WERI-Rb-1 (cell line): Measurements from ENCODE around the gene GRIP1.

Experiments used
- DNase-seq: peaks from one replicate; pipeline ENCODE4 v3.0.0-alpha.2; 2020
- H3K27ac ChIP-seq: fragments of 250-450 bp; sonication (Bioruptor Pico); 2 replicates; pipeline ENCODE4 v1.5.1; 2020; ENCODE audit warnings: mild to moderate bottlenecking, moderate library complexity
- H3K27me3 ChIP-seq: fragments of 250-450 bp; sonication (Bioruptor Pico); 2 replicates; pipeline ENCODE4 v1.5.1; 2021; ENCODE audit warnings: mild to moderate bottlenecking, low read depth, moderate library complexity; ENCODE audit not compliant: insufficient read depth, severe bottlenecking
- H3K36me3 ChIP-seq: fragments of 250-450 bp; sonication (Bioruptor Pico); 2 replicates; pipeline ENCODE4 v1.5.1; 2020; ENCODE audit warnings: mild to moderate bottlenecking, moderate library complexity
- H3K4me3 ChIP-seq: 2 replicates; pipeline ENCODE4 v1.5.1; 2011; ENCODE audit warnings: low read depth, mild to moderate bottlenecking, control low read depth, low read length
- H3K9me3 ChIP-seq: fragments of 250-450 bp; sonication (Bioruptor Pico); 2 replicates; pipeline ENCODE4 v1.5.1; 2021; ENCODE audit warnings: mild to moderate bottlenecking, moderate library complexity; ENCODE audit not compliant: severe bottlenecking
- TF ChIP-seq, protein P1 (sequence below): IDR thresholded peaks from 2 replicates; pipeline ENCODE4 v1.5.1; 2011; ENCODE audit warnings: low read depth, mild to moderate bottlenecking, control low read depth, inconsistent platforms, low read length

GRIP1 gene

GRCh38 chr12:66612090-66612775, 66.6 kb downstream of the GRIP1 start:
- no peaks in the 10 kb centered on the region for H3K27me3 ChIP-seq

DNA sequence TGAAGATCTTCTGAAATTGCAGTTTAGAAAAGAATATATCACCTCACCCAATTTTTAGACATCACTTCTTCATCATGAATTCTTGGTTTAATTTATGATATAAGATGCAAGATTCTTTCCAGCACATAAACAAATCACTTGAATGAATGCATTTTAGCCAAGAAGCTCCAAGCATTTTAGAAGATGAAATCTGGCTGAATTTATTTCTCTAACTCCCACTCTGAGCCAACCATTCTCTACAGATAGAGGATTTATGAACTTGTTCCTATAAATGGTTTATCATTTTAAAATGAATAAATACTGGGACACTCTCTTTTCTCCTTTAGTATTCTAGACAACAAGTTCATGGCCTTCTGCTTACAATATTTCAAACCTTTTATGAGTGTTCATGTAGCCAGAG, 71.7 kb downstream of the GRIP1 start:
- DNase-seq: no peak
- Histone ChIP-seq H3K27ac (no peak overlapping the region), H3K9me3 (no peaks in the 10 kb centered on the region), H3K36me3 (no peaks in the 10 kb centered on the region), H3K27me3 (no peaks in the 10 kb centered on the region), H3K4me3 (no peak overlapping the region)
- TF ChIP-seq, protein P1, sequence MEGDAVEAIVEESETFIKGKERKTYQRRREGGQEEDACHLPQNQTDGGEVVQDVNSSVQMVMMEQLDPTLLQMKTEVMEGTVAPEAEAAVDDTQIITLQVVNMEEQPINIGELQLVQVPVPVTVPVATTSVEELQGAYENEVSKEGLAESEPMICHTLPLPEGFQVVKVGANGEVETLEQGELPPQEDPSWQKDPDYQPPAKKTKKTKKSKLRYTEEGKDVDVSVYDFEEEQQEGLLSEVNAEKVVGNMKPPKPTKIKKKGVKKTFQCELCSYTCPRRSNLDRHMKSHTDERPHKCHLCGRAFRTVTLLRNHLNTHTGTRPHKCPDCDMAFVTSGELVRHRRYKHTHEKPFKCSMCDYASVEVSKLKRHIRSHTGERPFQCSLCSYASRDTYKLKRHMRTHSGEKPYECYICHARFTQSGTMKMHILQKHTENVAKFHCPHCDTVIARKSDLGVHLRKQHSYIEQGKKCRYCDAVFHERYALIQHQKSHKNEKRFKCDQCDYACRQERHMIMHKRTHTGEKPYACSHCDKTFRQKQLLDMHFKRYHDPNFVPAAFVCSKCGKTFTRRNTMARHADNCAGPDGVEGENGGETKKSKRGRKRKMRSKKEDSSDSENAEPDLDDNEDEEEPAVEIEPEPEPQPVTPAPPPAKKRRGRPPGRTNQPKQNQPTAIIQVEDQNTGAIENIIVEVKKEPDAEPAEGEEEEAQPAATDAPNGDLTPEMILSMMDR: no peak

More at GRCh38 chr12:66612090-66612775, 66.6 kb downstream of the GRIP1 start:
- DNase-seq: no peak
- H3K4me3 ChIP-seq: no peak overlapping the region
- TF ChIP-seq, protein P1: no peak
- H3K9me3 ChIP-seq: no peaks in the 10 kb centered on the region
- no peak overlapping the region for H3K27ac ChIP-seq
- no peaks in the 10 kb centered on the region for H3K36me3 ChIP-seq

DNA sequence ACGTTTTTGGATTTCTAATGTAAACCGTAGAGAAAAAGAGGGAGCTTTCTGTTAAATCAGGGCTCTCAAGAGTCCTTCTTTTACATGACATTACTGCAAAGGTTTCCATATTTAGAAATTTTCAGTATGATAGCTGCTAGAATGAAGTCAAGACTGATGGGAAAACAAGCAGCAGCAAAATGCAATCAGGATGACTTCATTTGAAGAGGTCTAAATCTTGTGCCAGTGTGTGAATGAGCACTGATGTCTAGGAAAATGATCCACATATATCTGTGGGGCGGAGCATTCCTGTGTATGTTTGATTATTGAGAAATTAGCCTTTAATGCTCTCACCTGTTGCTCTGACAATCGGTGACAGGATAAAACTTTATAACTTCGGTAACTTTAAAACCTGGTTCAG, 73.6 kb downstream of the GRIP1 start:
- TF ChIP-seq, protein P1: no peak
- H3K27ac ChIP-seq: no peak overlapping the region
- no peaks in the 10 kb centered on the region for H3K9me3 ChIP-seq
- H3K4me3 ChIP-seq: no peak overlapping the region
- no peaks in the 10 kb centered on the region for H3K27me3 ChIP-seq
- no peaks in the 10 kb centered on the region for H3K36me3 ChIP-seq
- no peak for DNase-seq

DNA sequence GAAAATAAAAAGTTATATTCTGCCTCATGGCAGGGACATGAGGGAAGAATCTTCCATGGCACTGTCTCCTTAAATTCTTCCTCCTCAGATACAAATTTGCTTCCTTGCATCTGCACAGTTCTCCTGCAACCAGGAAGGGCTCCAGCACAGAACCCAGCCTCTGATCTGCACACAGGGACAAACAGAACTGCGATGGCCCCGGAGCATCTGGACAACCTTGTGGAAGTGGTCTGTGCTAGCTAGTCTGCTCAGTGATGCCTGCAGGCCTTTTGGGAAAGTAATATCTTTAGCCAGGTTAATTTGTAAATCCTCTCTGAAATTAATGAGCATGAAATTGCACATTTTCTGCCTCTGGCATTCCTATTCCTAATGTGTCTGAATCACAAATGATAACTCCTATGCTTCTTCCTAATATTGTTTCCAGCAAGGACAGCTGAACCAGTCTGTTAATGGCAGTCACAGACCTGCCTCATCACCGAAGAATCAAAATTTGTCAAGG, 74.8 kb downstream of the GRIP1 start:
- H3K27me3 ChIP-seq: no peaks in the 10 kb centered on the region
- no peak overlapping the region for H3K4me3 ChIP-seq
- H3K9me3 ChIP-seq: no peaks in the 10 kb centered on the region
- no peaks in the 10 kb centered on the region for H3K36me3 ChIP-seq
- DNase-seq: no peak
- no peak overlapping the region for H3K27ac ChIP-seq
- TF ChIP-seq, protein P1: no peak

- no peaks in the 10 kb centered on the region for H3K36me3 ChIP-seq
- no peak overlapping the region for H3K4me3 ChIP-seq
- no peak for DNase-seq
- no peak overlapping the region for H3K27ac ChIP-seq
- no peaks in the 10 kb centered on the region for H3K9me3 ChIP-seq
- no peaks in the 10 kb centered on the region for H3K27me3 ChIP-seq
- TF ChIP-seq, protein P1: no peak
Observed at GRCh38 chr12:66603461-66603860, 75.4 kb downstream of the GRIP1 start.
